GM11168 (cell line): ENCODE results near the gene TSEN54.

ENCODE experiments used
- in situ Hi-C: fragments of 300-500 bp; cut with MboI; formaldehyde crosslinking; loops from one replicate; pipeline ENCODE4 v1.12.0; 2022; ENCODE audit warnings: low sequenced_read_pairs; ENCODE audit not compliant: unreplicated experiment

Gene TSEN54

DNA sequence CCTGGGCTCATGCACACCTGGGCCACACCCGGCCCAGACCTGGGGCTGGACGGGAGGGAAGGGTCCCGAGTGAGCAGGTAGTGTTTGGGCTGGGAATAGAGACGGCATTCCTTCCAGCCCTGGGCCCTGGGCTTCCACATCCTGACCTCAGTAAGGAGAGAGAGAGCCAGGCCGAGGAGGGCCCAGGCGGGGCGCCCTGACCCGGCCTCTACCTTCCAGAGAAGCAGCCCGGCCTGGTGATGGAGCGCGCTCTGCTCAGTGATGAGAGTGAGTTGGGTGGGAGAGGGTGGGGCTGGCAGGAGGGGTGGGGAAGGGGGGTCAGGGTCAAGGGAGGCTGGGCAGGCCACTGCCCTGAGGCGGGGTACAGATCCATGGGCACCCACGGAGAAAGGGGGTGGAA, 57.7 kb downstream of the TSEN54 start:
- in situ Hi-C loops, result no loop called here
